ENCODE measurements around the gene ELP4.
"Not testable (repeated sequence)": the region's sequence is repeated elsewhere in the genome, so short reads cannot be mapped to it uniquely, and the experiment has no call there.

The ELP4 gene

GRCh38 chr11:31509429-31510345, at the start of gene ELP4, which contains the start of gene IMMP1L:
TSS of gene ELP4 (plus strand) at chr11:31509767. CDS start at chr11:31509785, 18 bp downstream.
TSS of gene IMMP1L (minus strand) at chr11:31509622. CDS start at chr11:31463276, 46,346 bp downstream.
- peak; percentile 89 to 92 (median 91) for DNase-seq (ENCODE audit: low read depth in 3 of 3)

GRCh38 chr11:31464436-31464835, 45.1 kb upstream of the ELP4 start:
- DNase-seq (ENCODE audit: low read depth in 3 of 3), result no peak

GRCh38 chr11:31474083-31474482, 35.5 kb upstream of the ELP4 start:
- DNase-seq (ENCODE audit: low read depth in 3 of 3), result no peak

GRCh38 chr11:31477528-31478222, 31.9 kb upstream of the ELP4 start:
- DNase-seq (ENCODE audit: low read depth in 3 of 3), result no peak

- DNase-seq (ENCODE audit: low read depth in 3 of 3), result no peak
Measured at GRCh38 chr11:31478223-31478590, 31.4 kb upstream of the ELP4 start.

- DNase-seq (ENCODE audit: low read depth in 3 of 3), result no peak
Measured at GRCh38 chr11:31479066-31479465, 30.5 kb upstream of the ELP4 start.

- no peak for DNase-seq (ENCODE audit: low read depth in 3 of 3)
Measured at GRCh38 chr11:31480930-31481329, 28.6 kb upstream of the ELP4 start.

- no peak for DNase-seq (ENCODE audit: low read depth in 3 of 3)
Measured at GRCh38 chr11:31484497-31484896, 25.1 kb upstream of the ELP4 start.

GRCh38 chr11:31487848-31488247, 21.7 kb upstream of the ELP4 start:
- DNase-seq (ENCODE audit: low read depth in 3 of 3), result no peak

- no peak for DNase-seq (ENCODE audit: low read depth in 3 of 3)
Measured at GRCh38 chr11:31492320-31492913, 17.1 kb upstream of the ELP4 start.

- no peak for DNase-seq (ENCODE audit: low read depth in 3 of 3)
Measured at GRCh38 chr11:31493235-31493634, 16.3 kb upstream of the ELP4 start.

GRCh38 chr11:31493762-31494161, 15.8 kb upstream of the ELP4 start:
- not testable (repeated sequence) for DNase-seq (ENCODE audit: low read depth in 3 of 3)

- no peak for DNase-seq (ENCODE audit: low read depth in 3 of 3)
Measured at GRCh38 chr11:31499576-31500178, 9.9 kb upstream of the ELP4 start.

- DNase-seq (ENCODE audit: low read depth in 3 of 3), result no peak
Measured at GRCh38 chr11:31500560-31500959, 9.0 kb upstream of the ELP4 start.

GRCh38 chr11:31509051-31509428, 527 bp upstream of the ELP4 start:
- peak in 1 of 3 donors; percentile 11 for DNase-seq (ENCODE audit: low read depth in 3 of 3)

- DNase-seq (ENCODE audit: low read depth in 3 of 3), result no peak
Measured at GRCh38 chr11:31512117-31512516, 2.5 kb downstream of the ELP4 start.

GRCh38 chr11:31521497-31522150, 12.1 kb downstream of the ELP4 start:
- DNase-seq (ENCODE audit: low read depth in 3 of 3), result no peak

GRCh38 chr11:31529189-31529588, 19.6 kb downstream of the ELP4 start:
- DNase-seq (ENCODE audit: low read depth in 3 of 3), result no peak

GRCh38 chr11:31529701-31530100, 20.1 kb downstream of the ELP4 start:
- no peak for DNase-seq (ENCODE audit: low read depth in 3 of 3)

- no peak for DNase-seq (ENCODE audit: low read depth in 3 of 3)
Measured at GRCh38 chr11:31531293-31531692, 21.7 kb downstream of the ELP4 start.

- no peak for DNase-seq (ENCODE audit: low read depth in 3 of 3)
Measured at GRCh38 chr11:31535479-31535878, 25.9 kb downstream of the ELP4 start.

GRCh38 chr11:31542862-31543261, 33.3 kb downstream of the ELP4 start:
- DNase-seq (ENCODE audit: low read depth in 3 of 3), result no peak
